DMS79 treated with DMSO at 0.1 percent for 48 hours (cell line): ENCODE measurements around the gene PPP4R1.

Source experiments
- DNase-seq: peaks from one replicate; lab custom pipeline; 2025; lab: John Stamatoyannopoulos, UW

PPP4R1 gene

DNA sequence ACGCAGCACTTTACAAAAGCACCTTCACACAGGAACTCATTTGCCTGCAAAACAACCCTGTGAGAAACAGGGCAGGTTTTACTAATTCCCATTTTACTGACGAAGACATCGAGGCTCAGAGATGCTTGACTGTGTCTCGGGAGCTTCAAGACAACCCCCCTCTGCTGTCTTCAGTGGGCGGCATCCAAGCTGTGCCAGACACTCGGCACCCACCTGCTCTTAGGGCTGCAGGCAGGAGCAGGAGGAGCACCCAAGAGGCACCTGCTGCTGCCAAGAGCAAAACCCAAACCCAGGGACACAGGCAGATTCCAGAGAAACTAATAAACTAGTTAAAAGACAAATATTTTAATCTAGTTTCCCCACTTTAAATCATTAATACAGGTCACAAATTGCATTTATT, 67.9 kb downstream of the PPP4R1 start:
- DNase-seq, result peak; percentile 12

DNA sequence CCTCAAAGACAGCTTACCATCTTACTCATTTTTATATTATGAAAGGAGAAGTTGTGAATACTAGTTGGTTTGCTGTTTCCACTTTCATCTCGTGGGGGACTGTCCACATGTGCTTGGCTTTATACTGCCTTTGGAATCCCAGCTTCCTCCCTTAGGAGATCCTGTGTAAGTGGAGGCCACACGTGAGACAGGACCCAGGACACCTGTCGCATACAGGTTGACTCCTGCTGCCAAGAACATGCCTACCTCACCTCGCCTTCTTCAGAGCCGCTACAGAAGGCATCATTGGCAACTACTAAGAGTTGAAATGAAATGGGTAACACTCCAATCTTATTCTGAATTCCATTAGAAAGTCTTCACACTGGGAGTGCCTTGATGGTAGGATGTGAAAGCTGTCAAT, 69.3 kb downstream of the PPP4R1 start:
- no peak for DNase-seq

DNA sequence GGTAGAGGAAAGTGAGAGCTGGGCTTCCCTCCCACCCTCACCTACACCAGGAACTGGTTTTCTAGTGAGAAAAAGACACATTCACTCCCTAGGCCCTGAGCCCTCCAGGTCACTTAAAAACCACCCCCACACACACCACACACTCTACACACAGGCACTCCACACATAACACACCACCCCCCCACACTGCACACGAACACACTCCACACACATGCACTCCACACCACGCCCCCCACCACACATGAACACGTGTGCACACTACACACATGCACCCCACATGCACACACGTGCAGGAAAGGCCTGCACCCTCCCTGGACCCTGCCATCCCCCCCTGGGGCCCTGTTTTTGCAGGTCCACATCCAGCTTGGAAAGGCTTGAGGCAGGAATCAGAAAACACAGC, 71.4 kb downstream of the PPP4R1 start:
- DNase-seq, result no peak

DNA sequence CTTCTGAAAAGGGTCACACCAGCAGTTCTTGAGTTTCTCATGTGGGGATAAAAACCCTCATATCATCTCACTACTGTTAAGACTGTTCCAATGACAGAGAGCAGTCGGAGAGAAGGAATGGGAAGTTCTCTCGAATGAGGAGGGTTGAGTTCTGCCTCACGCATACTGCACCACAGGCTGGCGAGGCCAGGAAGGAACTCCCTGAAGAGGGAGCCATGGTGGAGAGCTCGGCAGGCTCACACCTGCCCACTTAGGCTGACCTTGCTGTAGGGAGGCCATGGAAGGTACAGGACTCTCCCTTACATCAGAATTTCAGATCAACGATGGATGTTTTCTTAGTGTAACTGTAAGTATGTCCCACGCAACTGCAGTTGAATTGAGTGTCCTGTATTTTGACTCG, 74.4 kb downstream of the PPP4R1 start:
- DNase-seq, result no peak

DNA sequence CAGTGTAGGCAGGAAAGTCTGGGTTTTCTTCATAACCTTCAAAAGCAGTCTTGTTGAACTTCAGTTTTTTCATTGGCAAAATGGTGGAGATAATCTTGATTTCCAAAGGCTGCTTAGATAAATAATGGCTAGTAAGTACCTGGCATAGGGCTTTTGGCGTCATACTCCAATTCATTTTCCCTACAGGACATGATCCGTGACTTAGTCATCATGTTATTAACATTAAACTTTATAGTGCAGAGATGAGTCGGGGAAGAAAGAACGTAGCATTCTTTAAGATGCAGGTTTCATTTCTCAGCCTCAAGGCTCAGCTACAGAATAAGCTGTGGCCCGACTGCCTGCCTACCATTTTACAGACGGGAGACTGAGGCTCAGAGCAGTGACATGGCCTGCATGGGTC, 75.1 kb downstream of the PPP4R1 start:
- DNase-seq, result no peak

DNA sequence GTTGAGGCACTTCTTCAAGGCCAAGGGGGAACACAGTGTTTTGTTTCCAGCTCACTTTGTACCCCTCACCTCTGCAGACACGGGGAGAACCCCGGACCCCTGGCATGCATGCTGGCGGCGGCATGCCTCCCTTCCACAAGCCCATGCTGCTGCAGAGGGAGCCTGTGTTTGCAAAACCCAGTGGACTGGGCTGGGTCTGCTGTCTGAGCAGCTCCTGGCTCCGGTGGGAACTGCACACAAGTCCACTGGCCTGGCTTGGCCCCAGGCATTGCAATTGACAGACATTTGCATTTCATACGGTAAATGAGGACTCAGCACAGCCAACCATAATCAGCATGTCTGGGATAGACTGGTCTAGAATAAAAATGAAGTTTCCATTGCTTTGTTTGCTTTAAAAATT, 76.7 kb downstream of the PPP4R1 start:
- no peak for DNase-seq

DNA sequence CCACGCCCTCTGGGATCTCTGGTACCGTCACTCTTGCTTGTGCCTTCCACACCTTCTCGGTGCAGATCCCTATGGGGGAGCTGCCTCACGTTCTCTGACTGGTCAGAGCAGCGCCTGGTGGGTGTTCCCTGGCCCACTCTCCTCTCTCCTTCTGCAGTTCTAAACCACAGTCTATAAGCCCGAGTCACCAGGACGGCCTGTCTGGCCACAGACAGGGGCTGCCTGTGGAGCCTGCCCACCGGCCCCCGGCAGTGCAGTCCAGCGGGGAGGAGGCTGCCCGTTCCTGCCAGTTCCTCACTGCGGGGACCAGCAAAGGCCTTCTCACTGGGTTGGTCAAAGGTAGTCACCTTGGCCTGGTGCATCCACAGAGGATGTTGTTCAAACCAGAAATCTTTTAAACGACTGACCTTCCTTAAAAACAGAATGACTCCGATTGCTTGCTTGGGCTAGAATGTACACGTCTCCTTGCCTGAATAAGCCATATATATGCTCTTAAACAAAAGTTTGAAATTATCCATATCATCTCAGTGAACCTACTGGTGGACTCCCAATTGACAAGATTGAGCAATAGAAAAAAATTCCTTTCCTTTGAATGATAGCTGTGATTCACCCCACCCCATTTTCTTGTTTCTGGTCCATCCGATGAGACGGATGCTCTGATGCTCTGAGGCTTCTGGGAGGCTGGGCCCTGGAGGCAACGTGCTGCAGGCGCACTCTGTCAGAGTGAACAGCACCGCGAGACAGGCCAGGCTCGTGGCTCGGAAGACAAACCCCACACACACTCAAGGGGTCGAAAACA, 77.8 kb downstream of the PPP4R1 start:
- DNase-seq, result no peak

DNA sequence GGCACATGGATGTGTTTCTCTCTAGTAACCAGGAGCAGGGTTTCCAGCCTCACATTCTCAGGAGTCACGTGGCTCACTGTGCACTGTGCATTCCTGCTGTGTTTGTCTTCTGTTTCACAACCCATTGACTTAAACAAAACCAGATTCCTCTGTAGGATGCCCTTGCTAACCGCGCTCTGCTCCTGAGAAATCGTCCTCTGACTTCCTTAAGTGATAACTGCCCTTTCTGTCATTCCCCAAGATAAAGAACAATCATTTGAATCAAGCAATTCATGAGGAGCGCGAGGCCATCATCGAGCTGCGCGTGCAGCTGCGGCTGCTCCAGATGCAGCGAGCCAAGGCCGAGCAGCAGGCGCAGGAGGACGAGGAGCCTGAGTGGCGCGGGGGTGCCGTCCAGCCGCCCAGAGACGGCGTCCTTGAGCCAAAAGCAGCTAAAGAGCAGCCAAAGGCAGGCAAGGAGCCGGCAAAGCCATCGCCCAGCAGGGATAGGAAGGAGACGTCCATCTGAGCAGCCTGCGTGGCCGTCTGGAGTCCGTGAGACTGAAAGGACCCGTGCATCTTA, 78.8 kb downstream of the PPP4R1 start:
- DNase-seq, result no peak

DNA sequence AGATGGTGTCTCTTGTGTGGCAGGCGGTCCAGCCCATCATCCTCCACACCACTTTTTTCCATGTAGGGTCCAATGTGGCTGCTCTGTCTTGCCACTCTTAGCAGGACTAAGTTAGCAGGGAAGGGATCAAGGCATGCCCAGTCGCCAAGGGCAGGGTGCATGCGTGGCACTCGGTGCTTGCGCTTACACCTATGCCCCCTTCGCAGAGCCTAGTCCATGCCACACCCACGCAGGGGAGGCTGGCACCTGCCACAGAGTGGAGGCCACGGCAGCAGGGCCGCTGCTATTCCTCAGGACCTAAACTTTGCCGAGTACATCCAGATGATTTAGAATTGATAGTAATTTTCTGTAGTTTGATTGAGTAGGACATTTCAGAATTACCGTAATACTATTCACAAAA, 79.5 kb downstream of the PPP4R1 start:
- DNase-seq, result no peak

DNA sequence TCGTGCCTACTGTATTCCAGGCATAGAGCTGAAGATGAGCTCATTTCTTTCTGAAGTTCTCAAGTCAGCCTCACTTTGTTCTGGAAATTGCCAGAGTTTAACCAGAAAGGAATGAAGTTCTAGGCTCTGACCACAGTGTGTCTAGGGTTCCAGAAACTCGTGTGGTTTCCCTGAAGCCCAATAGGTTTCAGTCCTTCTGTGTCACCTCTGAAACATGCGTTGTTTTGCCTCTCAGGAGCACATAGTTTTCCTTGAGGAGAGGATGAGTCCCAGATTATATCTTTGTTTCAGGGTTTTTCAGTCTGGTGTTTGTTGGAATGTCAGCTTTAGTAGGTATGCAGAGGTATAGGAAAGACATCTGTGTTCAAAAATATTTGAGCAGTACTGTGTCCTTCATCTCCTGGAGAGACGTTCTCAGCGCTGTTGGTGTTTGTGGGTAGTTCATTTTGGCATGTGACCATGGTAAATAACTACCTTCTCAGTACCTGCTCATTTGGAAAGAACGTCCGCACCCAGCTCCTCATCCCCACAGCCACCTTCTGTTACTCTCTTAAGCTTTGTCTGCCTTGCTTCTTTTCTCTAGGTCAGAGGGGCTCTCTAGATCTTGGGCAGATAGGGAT, 82.5 kb downstream of the PPP4R1 start:
- DNase-seq, result no peak

DNA sequence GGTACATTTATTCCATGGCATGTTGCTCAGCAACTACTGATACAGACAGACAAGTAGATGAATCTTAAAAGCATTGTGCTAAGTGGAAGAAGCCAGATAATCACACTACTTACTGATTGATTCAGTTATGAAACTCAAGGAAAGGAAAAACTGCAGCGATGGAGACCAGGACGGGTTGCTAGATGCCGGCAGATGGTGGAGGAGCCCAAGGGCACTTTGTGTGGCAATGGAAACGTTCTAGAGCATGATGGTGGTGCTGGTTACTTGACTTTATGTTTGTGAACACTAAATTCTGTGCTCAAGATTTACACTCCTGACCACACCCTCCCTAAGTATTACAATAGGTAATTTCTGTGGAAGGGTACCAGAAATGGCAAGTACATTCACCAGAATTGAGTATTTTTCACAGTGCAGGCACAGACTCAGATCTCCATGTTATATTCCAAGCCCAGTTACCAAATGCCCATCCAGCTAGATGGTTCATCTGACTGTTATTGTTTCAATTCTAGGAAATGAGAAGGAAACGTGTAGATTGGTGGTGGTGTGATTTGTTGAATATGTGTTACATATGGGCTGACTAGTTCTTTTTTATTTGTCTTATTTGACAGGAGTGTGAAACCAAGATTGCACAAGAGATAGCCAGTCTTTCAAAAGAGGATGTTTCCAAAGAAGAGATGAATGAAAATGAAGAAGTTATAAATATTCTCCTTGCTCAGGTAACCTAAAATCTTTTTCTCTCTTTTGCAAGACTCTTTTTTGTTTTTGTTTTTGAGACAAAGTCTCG, 83.9 kb downstream of the PPP4R1 start:
- no peak for DNase-seq

DNA sequence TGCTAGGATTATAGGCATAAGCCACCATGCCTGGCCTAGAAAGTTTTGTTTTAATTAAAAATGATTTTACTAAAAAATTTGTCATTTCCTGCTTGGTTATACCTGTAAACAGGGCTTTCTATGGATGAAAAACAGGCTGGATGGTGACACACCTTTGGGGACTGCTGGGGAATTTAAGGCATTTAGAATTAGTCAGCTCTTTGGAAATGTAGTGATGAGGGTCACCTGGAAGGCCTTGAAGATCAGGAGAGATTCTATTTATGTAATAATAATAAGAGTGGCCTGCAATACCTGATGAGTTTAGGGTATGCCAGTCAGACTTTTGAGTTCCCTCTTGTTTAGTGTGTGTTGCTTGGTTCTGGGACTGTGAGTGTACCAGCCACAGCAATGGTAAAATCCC, 87.9 kb downstream of the PPP4R1 start:
- DNase-seq, result no peak

DNA sequence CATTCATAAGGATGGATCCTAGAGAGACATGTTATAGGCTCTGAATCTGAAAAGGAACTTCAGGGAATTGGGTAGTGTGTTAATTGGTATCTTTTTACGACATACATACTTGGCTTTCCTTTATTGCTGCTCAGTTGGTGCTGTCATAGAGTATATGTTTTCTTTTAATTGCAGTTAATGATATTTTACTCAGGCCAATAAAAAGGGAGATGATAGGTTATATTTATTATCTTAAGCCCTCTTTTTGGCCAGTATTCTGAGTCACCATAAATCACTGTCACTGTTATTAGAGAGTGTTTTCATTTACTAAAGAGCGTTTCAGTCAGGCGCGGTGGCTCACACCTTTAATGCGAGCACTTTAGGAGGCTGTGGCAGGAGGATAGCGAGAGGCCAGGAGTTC, 91.4 kb downstream of the PPP4R1 start:
- no peak for DNase-seq

DNA sequence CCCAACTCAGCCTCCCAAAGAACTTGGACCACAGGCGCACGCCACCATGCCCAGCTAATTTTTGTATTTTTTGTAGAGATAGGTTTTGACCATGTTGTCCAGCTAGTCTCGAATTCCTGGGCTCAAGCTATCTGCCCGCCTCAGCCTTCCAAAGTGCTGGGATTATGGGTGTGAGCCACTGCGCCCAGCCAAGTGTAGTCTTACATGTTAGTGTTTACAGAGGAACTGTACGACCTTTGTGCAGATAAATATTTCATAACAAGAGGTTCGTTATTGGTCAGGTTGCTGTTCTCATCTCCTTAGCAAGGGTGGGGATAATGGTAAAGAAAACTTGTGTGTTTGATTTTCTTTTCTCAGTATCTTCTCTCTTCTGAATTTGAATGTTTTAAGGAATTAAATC, 92.6 kb downstream of the PPP4R1 start:
- no peak for DNase-seq

DNA sequence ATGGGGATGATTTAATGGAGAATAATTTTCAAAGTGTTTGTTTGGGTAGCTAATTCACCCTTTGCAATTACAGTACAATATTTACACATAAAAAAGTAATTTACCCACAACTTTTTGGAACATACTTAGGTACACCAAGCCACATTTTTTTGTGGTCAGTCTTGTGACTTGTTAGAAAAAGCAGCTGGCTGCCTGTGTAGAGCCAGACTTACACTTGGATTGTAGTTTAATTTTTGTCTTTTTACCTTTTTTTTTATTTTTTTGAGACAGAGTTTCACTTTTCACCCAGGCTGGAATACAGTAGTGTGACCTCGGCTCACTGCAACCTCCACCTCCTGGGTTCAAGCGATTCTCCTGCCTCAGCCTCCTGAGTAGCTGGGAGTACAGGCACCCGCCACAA, 93.7 kb downstream of the PPP4R1 start:
- DNase-seq, result no peak

DNA sequence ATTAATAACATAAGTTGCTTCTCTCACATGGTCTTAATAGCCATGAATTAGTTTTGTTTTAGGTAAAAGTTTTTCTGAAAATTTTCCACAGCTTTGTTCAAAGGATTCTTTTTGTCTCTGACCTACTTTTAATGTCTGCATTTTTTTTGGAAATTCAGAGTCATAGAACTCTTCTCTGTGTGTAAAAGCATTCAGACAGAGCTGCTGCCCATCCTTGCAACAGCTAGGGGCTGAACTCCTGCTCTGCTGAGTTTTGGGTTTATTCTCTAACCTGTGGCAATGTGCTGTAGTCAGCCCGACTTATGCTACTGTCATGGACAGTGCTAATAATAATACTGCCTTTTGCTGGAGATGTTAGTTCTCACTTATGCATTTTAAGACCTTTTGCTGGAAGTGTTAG, 95.0 kb downstream of the PPP4R1 start:
- DNase-seq, result no peak

DNA sequence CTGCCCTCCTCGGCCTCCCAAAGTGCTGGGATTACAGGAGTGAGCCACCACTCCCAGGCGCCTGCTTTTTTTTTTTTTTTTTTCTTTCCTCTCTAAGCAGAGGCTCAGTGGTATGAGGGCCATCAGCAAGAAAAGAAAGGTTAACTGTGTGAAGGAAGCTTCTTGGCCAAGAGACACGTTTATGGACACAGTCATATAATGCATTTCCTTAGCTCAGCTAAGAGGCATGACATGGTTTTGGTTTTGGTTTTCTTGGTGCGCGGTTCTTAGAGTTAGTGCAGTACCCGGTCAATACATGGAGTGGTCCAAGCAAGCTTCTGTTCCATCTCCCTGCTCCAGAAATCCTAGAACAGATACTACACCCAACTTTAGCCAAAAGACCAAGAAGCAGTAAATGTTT, 96.5 kb downstream of the PPP4R1 start:
- DNase-seq, result no peak

DNA sequence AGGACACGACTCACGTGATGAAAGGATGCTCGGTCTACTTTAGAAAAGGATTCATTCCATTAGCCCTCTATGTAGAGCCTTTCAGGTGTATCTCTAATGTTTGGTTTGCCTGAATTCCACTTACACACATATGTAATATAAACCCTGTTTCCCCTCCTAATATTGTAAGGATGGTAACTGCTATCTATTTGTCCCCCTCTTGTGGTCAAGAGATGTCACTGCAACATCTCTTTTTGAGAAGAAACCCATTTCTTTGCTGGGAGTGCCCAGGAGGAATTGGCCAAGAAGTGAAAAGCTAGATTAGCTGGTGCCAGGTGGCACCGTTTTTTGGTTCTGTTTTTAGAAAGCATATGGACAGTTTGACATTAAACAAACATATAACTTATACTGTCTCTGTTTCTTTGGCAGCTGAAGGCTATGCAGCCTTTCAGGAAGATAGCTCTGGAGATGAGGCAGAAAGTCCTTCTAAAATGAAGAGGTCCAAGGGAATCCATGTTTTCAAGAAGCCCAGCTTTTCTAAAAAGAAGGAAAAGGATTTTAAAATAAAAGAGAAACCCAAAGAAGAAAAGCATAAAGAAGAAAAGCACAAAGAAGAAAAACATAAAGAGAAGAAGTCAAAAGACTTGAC, 97.8 kb downstream of the PPP4R1 start:
- DNase-seq, result peak; percentile 40

DNA sequence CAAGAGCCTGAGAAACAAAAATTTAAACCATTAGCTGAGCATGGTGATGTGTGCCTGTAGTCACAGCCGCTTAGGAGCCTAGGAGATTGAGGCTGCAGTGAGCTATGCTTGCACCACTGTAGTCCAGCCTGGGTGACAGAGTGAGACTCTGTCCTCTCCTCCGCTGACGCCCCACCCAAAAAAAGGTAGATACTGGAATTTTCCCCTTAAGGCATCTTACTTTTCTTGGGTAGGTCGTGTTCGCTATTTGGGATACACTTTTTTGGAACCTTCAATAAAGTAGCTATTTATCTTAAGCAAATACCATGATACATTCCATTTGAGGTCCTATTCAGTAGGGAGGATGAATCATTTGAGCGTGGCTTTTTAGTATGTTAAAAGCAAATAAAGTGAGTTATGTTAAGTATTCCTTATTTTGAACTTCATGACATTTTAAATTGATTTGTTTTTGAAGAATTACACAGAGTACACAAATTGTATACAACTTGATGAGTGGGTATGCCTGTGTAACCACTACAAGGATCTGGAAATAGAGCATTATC, 100.3 kb downstream of the PPP4R1 start:
- DNase-seq, result no peak

DNA sequence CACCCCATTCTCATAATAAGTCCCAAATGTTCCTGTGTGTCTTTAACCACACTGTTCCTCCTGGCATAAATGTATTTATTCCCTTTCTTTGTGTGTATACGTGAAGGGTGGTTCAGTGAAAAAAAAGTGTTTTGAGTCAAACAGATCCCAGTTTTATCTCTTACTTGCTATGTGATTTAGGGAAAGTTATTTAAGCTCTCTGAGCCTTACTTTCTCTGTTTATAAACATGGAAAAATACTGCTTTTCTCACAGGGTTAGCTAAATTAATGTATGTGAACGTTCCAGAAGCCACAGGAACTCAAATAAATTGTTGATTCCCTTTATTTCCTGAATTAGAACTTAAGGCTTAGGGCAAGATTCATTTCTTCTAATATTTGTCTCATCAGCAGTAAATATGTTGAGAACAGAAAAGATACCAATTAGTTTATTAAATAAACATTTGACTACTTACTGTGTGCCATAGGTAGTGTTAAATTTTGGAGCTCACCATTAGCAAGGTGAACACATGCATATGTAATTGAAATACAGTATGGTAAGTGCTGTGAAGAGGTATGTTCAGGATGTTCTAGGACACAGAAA, 105.8 kb downstream of the PPP4R1 start:
- DNase-seq, result no peak

DNA sequence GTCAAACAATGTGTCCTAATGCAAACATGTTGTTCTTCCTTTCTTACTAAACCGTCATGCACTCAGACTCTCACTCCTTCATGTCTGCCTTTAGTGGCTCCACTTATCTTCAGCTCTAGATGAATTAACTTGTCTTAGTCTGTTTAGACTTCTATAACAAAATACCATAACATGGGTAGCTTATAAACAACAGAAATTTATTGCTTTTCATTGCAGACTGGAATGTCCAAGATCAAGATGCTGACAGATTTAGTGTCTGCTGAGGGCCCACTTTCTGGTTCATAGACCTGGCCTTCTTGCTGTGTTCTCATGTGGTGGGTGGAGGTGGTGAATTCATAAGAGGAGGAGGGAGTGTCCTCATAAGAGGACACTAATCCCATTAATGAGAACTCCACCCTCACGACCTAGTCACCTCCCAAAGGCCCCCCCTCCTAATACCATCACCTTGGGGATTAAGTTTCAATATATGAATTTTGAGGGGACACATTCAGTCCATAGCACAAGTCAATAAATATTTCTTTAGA, 106.7 kb downstream of the PPP4R1 start:
- DNase-seq, result peak; percentile 34
